K562 (cell line): ENCODE measurements around the gene CBX4. TPM values are rescaled to one million over a fixed set of nuclear protein-coding genes. Genes with fewer than 3 reads are reported as not detected.

Experiments
- ATAC-seq: fragments of 200-7000 bp; cut with Tn5 transposase; 3 replicates; pipeline ENCODE4 v1.9.1; 2020; ENCODE audit warnings: moderate library complexity
- BruUV-seq: library from RNA; stranded (reverse); fragments of 400-500 nt; replicated peaks from 2 replicates; lab custom pipeline; 2021; lab: Mats Ljungman, UMichigan
- CTCF ChIA-PET: fragments of 300-600 bp; formaldehyde crosslinking; extraction: SDS; loops from one replicate; lab custom pipeline; 2021; ENCODE audit warnings: low intra/inter-chr PET ratio; lab: Yijun Ruan, JAX
- POLR2A ChIA-PET: fragments of 300-600, 350-650 bp; sonication (Branson Sonifier 250); formaldehyde crosslinking; extraction: SDS; loops from one replicate; lab custom pipeline; 2021; ENCODE audit warnings: antibody characterized with exemption, inconsistent platforms; lab: Yijun Ruan, JAX
- DNase-seq, 4 experiments: peaks; one replicate each; pipeline versions ENCODE4 v3.0.0 to v3.0.0-alpha.2; 2011 to 2018; ENCODE audit warnings: low spot score in 3 of 4, mixed read lengths in 3 of 4; ENCODE audit errors: extremely low read depth in 1 of 4
- FAIRE-seq: peaks from 2 replicates; lab custom pipeline; 2011; peaks lifted over from hg19 to GRCh38; lab: Jason Lieb, UNC
- H2AFZ ChIP-seq: 2 replicates; pipeline ENCODE4 v1.6.0; 2011; ENCODE audit warnings: low read depth, low read length, control low read depth, inconsistent platforms
- H3K27ac ChIP-seq: fragments of 200-600 bp; 3 replicates; pipeline ENCODE4 v1.8.0; 2011; ENCODE audit warnings: low read depth, mild to moderate bottlenecking, control low read depth, inconsistent platforms, low read length, moderate library complexity, mixed read lengths; ENCODE audit errors: extremely low read depth
- H3K27me3 ChIP-seq, 2 experiments: fragments of 300-600 bp in 1 of 2; 2 replicates in 1 of 2; 3 replicates in 1 of 2; pipeline versions ENCODE4 v1.6.0 to v1.8.0; 2011; ENCODE audit warnings: inconsistent platforms in 2 of 2, low read length in 2 of 2, mild to moderate bottlenecking in 1 of 2, mixed read lengths in 1 of 2, moderate library complexity in 1 of 2; ENCODE audit not compliant: control insufficient read depth in 2 of 2, insufficient read depth in 2 of 2
- H3K36me3 ChIP-seq: fragments of 300-600 bp; 3 replicates; pipeline ENCODE4 v1.8.0; 2011; ENCODE audit warnings: mild to moderate bottlenecking, low read length, inconsistent platforms; ENCODE audit not compliant: control insufficient read depth, insufficient read depth
- H3K4me1 ChIP-seq, 2 experiments: fragments of 200-600 bp in 1 of 2; replicated peaks in 1 of 2; 2 replicates in 1 of 2; 3 replicates in 1 of 2; pipeline versions ENCODE4 v1.5.1 to v1.8.0; 2011; ENCODE audit warnings: inconsistent platforms in 2 of 2, low read length in 2 of 2, mild to moderate bottlenecking in 1 of 2, mixed read lengths in 1 of 2, moderate library complexity in 1 of 2; ENCODE audit not compliant: control insufficient read depth in 2 of 2, insufficient read depth in 2 of 2
- H3K4me2 ChIP-seq: 2 replicates; pipeline ENCODE4 v1.6.1; 2011; ENCODE audit warnings: low read length, control low read depth, inconsistent platforms, mixed read lengths; ENCODE audit not compliant: insufficient read depth
- H3K4me3 ChIP-seq: fragments of 200-600 bp; sonication (generic), shearing (Covaris generic); 2 replicates; pipeline ENCODE4 v1.5.1; 2016; ENCODE audit warnings: control low read depth, inconsistent platforms
- H3K79me2 ChIP-seq: fragments of 200-600 bp; 3 replicates; pipeline ENCODE4 v1.8.0; 2011; ENCODE audit warnings: low read length, inconsistent platforms; ENCODE audit not compliant: control insufficient read depth, insufficient read depth
- H3K9ac ChIP-seq, 2 experiments: 2 replicates each; pipeline versions ENCODE4 v1.6.0 to v1.6.1; 2011; ENCODE audit warnings: low read depth in 2 of 2, low read length in 2 of 2, control low read depth in 1 of 2, inconsistent platforms in 1 of 2, mild to moderate bottlenecking in 1 of 2, mixed read lengths in 1 of 2; ENCODE audit not compliant: insufficient read depth in 1 of 2
- H3K9me1 ChIP-seq: one replicate; pipeline ENCODE4 v1.6.0; 2011; ENCODE audit warnings: inconsistent platforms, mild to moderate bottlenecking, low read length, moderate library complexity; ENCODE audit not compliant: control insufficient read depth, insufficient read depth
- H3K9me3 ChIP-seq: replicated peaks from 2 replicates; pipeline ENCODE4 v1.5.1; 2011; ENCODE audit warnings: low read depth, low read length, inconsistent platforms; ENCODE audit not compliant: control insufficient read depth, insufficient read depth
- H4K20me1 ChIP-seq: replicated peaks from 2 replicates; pipeline ENCODE4 v1.6.1; 2011; ENCODE audit warnings: low read length, inconsistent platforms, mixed read lengths; ENCODE audit not compliant: control insufficient read depth, insufficient read depth
- PTBP1 ChIP-seq: fragments of 200-400 bp; formaldehyde crosslinking; IDR thresholded peaks from 2 replicates; pipeline ENCODE4 v1.6.1; 2017; ENCODE audit warnings: low read depth, low read length
- WGBS: fragments of 100-300 bp; shearing (Covaris generic); methylation state at CpG from one replicate; pipeline ENCODE4 v1.1.6; 2016; ENCODE audit warnings: low coverage, mixed read lengths; ENCODE audit not compliant: insufficient coverage; ENCODE audit errors: missing lambda C conversion rate; 5-methylcytosine and 5-hydroxymethylcytosine counted together
- in situ Hi-C: fragments of 300-500 bp; cut with MboI; formaldehyde crosslinking; loops from 4 replicates; pipeline ENCODE4 v1.15.0; 2018; ENCODE audit warnings: inconsistent platforms, mixed read lengths
- intact Hi-C: fragments of 100-400 bp; cut with micrococcal nuclease; formaldehyde crosslinking; loops from 2 replicates; pipeline ENCODE4 v1.14.2; 2022
- polyA plus RNA-seq, 8 experiments: library from polyadenylated mRNA; depleted of rRNA in 4 of 8; stranded (reverse) in 5 of 8; unstranded in 3 of 8; fragments of >200 nt; fragmentation: Nextera tagmentation in 2 of 8; fragmentation: Illumina TruSeq in 1 of 8; extraction: Ambion mirVana in 2 of 8; extraction: Trizol in 1 of 8; gene quantifications; 2 replicates each; pipeline versions ENCODE4 v1.2.1 to v1.2.3, GENCODE V29; 2011 to 2014; ENCODE audit warnings: inconsistent platforms in 1 of 8, missing spikeins in 1 of 8
- total RNA-seq, 7 experiments: library from RNA; depleted of rRNA in 6 of 7; stranded (reverse); fragments of >200 nt in 6 of 7; fragmentation: Illumina TruSeq in 2 of 7; extraction: Trizol in 2 of 7; gene quantifications; 2 replicates each; pipeline versions ENCODE4 v1.2.1 to v1.2.3, GENCODE V29; 2011 to 2021; ENCODE audit warnings: low replicate concordance in 1 of 7
- TF ChIP-seq, protein P1 (sequence below): fragments of 450-650 bp; formaldehyde crosslinking; IDR thresholded peaks from 2 replicates; pipeline ENCODE4 v1.4.0; 2022; ENCODE audit warnings: missing genetic modification characterization

The CBX4 gene
- total and polyA plus RNA-seq, 9 of the 15 experiments (the other 6 are each of a cell fraction or from before 2014, with no cell fraction given) = 0.98 to 50.5 (median 10.0) TPM

DNA sequence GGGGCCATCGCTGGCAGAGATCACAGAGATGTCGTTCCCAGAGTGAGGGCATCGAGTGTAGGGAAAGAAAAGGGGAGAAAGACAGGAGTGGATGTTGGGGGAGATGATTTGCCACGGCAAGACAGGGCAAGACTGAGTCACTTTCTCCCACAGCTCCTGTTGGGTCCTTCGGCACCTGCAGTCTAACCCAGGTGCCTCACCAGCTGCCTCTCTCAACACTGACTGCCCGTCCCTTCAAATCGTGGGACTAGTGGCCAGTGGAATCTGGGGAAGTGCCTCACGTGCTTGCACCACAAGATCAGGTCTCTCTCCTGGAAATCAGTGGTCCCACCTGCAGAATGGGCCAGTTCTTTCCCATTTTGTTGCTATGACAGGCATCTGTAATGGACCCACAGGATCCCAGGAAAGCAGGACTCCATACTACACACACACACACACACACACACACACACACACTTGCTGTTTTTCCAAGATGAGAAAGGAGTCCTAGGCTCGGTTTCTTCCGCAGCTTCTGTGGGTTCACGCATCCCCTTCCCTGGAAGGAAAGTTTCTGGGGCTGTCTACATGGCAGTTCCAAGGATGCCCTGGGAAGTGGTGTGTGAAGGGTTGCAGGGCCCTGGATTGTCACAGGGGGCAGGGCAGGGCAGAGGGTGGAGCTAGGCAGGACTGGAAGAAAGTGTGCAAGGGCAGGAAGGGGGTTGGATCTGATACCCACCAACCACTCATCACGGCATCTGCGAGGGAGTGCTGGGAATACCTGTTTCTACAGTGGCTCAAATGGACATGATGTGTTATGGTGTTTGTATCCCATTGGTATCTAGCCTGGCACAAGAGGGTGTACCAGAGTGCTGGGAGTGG is 32.1 kb downstream of the CBX4 start:
- no peak overlapping the region for H2AFZ ChIP-seq
- H3K9me3 ChIP-seq = peaks cover 3% of the 10 kb centered on the region
- no peak overlapping the region for H3K27ac ChIP-seq
- H4K20me1 ChIP-seq = no peaks in the 10 kb centered on the region
- H3K36me3 ChIP-seq = no peaks in the 10 kb centered on the region; the same call in 2 of the 3 replicates
- no peaks in the 10 kb centered on the region for H3K79me2 ChIP-seq
- no peak for FAIRE-seq
- no peak for ATAC-seq
- POLR2A ChIA-PET = interaction anchor here (1.6 to 18.8 kb wide), 3 partner anchors 8 to 26 kb away, joined by 7 to 386 read pairs (median 8); partner anchors contain the start of genes CBX4 and CBX8
- 52% methylated on average over 10 of the region's 13 CpGs for WGBS
- H3K27me3 ChIP-seq = no peaks in the 10 kb centered on the region
- intact Hi-C loops = loop anchor here (5.0 to 10.0 kb wide), 2 partner anchors 110 to 168 kb away; no protein-coding TSS in a partner anchor
- H3K4me1 ChIP-seq = peaks cover 54 to 68% of the 10 kb centered on the region in 2 experiments
- in situ Hi-C loops = no loop called here
- DNase-seq = no peak
- H3K9me1 ChIP-seq = no peaks in the 10 kb centered on the region
- CTCF ChIA-PET = interaction anchor here (1.6 kb wide), 1 partner anchor 29 kb away, joined by 4 read pairs; no protein-coding TSS in a partner anchor
- no TSS peak for BruUV-seq
- no peak overlapping the region for H3K4me2 ChIP-seq
- H3K9ac ChIP-seq = peak overlapping the region in 1 of 2 experiments; percentile 81; a peak in 1 of 4 replicates
- no peak overlapping the region for H3K4me3 ChIP-seq
- TF ChIP-seq PTBP1 = no peak
- TF ChIP-seq, protein P1, sequence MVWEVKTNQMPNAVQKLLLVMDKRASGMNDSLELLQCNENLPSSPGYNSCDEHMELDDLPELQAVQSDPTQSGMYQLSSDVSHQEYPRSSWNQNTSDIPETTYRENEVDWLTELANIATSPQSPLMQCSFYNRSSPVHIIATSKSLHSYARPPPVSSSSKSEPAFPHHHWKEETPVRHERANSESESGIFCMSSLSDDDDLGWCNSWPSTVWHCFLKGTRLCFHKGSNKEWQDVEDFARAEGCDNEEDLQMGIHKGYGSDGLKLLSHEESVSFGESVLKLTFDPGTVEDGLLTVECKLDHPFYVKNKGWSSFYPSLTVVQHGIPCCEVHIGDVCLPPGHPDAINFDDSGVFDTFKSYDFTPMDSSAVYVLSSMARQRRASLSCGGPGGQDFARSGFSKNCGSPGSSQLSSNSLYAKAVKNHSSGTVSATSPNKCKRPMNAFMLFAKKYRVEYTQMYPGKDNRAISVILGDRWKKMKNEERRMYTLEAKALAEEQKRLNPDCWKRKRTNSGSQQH (CRISPR knock-in tag) = 0 out of 2 replicates have a peak, but pooled peaks have one; percentile 23
- TF ChIP-seq, all 486 proteins: peak for 1
